OCI-LY7 (cell line): ENCODE measurements around the gene CLTCL1. TPM values are rescaled to one million over a fixed set of nuclear protein-coding genes. Genes with fewer than 3 reads are reported as not detected.
"Not testable (repeated sequence)": the region's sequence is repeated elsewhere in the genome, so short reads cannot be mapped to it uniquely, and the experiment has no call there.

ENCODE experiments used
- BruUV-seq: library from RNA; stranded (reverse); fragments of 400-500 nt; replicated peaks from 2 replicates; lab custom pipeline; 2021; lab: Mats Ljungman, UMichigan
- CTCF ChIA-PET: fragments of 300-600 bp; sonication (Branson Sonifier 250); formaldehyde crosslinking; loops from one replicate; lab custom pipeline; 2022; ENCODE audit warnings: antibody characterized with exemption; ENCODE audit not compliant: unreplicated experiment; lab: Charles Lee
- POLR2A ChIA-PET: fragments of 300-600 bp; sonication (Branson Sonifier 250); formaldehyde crosslinking; loops from one replicate; lab custom pipeline; 2022; ENCODE audit warnings: antibody characterized with exemption; lab: Charles Lee
- DNase-seq: peaks from one replicate; pipeline ENCODE4 v3.0.0-alpha.2; 2015; ENCODE audit warnings: low spot score
- H2AFZ ChIP-seq: fragments of 200-600 bp; sonication (generic), shearing (Covaris generic); 2 replicates; pipeline ENCODE4 v1.6.1; 2014; ENCODE audit warnings: mild to moderate bottlenecking, antibody characterized with exemption, low read length, moderate library complexity
- H3K27ac ChIP-seq: fragments of 200-600 bp; sonication (generic); 2 replicates; pipeline ENCODE4 v1.5.1; 2014; ENCODE audit warnings: mixed run types, low read depth, mild to moderate bottlenecking, moderate library complexity, low read length, inconsistent platforms; ENCODE audit not compliant: poor library complexity, severe bottlenecking
- H3K36me3 ChIP-seq: fragments of 200-600 bp; sonication (generic); 2 replicates; pipeline ENCODE4 v1.6.1; 2014; ENCODE audit warnings: mild to moderate bottlenecking, antibody characterized with exemption, low read length, moderate library complexity, mixed read lengths; ENCODE audit not compliant: insufficient read depth
- H3K4me1 ChIP-seq: fragments of 200-600 bp; sonication (generic); 2 replicates; pipeline ENCODE4 v1.5.1; 2014; ENCODE audit warnings: mild to moderate bottlenecking, low read length; ENCODE audit not compliant: insufficient read depth, poor library complexity, severe bottlenecking
- H3K4me2 ChIP-seq: fragments of 200-600 bp; sonication (generic); 2 replicates; pipeline ENCODE4 v1.6.1; 2014; ENCODE audit warnings: mild to moderate bottlenecking, low read length
- H3K4me3 ChIP-seq: fragments of 200-600 bp; sonication (generic); 2 replicates; pipeline ENCODE4 v1.5.1; 2014; ENCODE audit warnings: mild to moderate bottlenecking, low read depth, low read length; ENCODE audit not compliant: poor library complexity, severe bottlenecking
- H3K79me2 ChIP-seq: fragments of 200-600 bp; sonication (generic); 2 replicates; pipeline ENCODE4 v1.6.1; 2016; ENCODE audit warnings: low read depth, mild to moderate bottlenecking, low read length, moderate library complexity, mixed read lengths; ENCODE audit not compliant: insufficient read depth
- H3K9me2 ChIP-seq: fragments of 200-600 bp; sonication (generic); 2 replicates; pipeline ENCODE4 v1.6.1; 2016; ENCODE audit warnings: mild to moderate bottlenecking, low read length, mixed read lengths; ENCODE audit not compliant: insufficient read depth
- H3K9me3 ChIP-seq: fragments of 200-600 bp; sonication (generic); 2 replicates; pipeline ENCODE4 v1.6.1; 2014; ENCODE audit warnings: mild to moderate bottlenecking, mixed run types, low read length, mixed read lengths
- H4K20me1 ChIP-seq: fragments of 200-600 bp; sonication (generic); 2 replicates; pipeline ENCODE4 v1.6.1; 2014; ENCODE audit warnings: mild to moderate bottlenecking, antibody characterized with exemption, low read length, moderate library complexity, mixed read lengths; ENCODE audit not compliant: insufficient read depth
- EZH2phosphoT487 ChIP-seq: fragments of 200-600 bp; sonication (generic); IDR thresholded peaks from 2 replicates; pipeline ENCODE4 v1.6.1; 2018; ENCODE audit warnings: low read depth, borderline replicate concordance, mild to moderate bottlenecking, mixed run types, antibody characterized with exemption, low read length, moderate library complexity, mixed read lengths
- intact Hi-C: fragments of 100-400 bp; cut with micrococcal nuclease; formaldehyde crosslinking; loops from one replicate; pipeline ENCODE4 v1.10.0; 2022; ENCODE audit not compliant: unreplicated experiment
- total RNA-seq, 2 experiments: library from RNA; depleted of rRNA in 1 of 2; stranded (reverse); fragments of >200 nt in 1 of 2; shearing (Covaris generic) in 1 of 2; gene quantifications; 2 replicates each; pipeline ENCODE4 v1.2.3, GENCODE V29; 2014 to 2022
- TF ChIP-seq, protein P1 (sequence below): fragments of 200-600 bp; sonication (generic); conservative IDR thresholded peaks from 2 replicates; pipeline ENCODE4 v1.5.1; 2014; ENCODE audit warnings: mild to moderate bottlenecking, antibody characterized with exemption, low read length, moderate library complexity, mixed read lengths

The CLTCL1 gene
- total RNA-seq, 2 experiments from 2014 or later: 0.44 to 0.99 TPM

DNA sequence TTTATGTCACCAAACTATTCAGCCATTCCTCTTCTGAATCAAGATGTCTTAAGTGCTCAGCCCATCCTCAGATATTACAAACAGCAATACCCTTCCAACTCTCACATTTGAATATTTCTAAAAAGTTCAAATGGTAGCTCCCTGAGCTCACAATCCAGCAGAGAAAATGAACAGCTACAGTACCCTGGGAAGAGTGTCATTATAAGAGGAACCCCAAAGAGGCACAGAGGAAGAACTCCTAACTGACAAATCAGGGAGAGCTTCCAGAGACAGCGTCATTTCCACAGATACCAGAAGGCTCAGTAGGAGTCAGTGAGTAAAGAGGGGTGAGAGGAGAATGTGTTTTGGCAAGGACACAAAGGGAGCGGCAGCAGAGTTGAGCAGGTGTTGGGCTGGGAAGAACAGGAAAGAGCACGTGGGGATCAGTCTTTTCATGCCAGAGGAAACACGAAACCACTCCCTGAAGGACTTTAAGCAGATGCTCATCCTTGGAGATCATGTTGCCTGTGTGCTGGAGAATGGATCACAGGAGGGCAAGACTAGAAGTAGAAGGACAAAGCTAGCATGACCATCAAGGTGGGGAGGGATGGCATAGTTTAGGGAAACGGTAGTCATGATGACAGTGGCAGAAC, 4.3 kb downstream of the CLTCL1 start:
- H4K20me1 ChIP-seq: no peaks in the 10 kb centered on the region
- H3K79me2 ChIP-seq: no peaks in the 10 kb centered on the region
- no peaks in the 10 kb centered on the region for H3K9me2 ChIP-seq
- no peaks in the 10 kb centered on the region for H3K36me3 ChIP-seq
- no peak for DNase-seq
- TF ChIP-seq, protein P1, sequence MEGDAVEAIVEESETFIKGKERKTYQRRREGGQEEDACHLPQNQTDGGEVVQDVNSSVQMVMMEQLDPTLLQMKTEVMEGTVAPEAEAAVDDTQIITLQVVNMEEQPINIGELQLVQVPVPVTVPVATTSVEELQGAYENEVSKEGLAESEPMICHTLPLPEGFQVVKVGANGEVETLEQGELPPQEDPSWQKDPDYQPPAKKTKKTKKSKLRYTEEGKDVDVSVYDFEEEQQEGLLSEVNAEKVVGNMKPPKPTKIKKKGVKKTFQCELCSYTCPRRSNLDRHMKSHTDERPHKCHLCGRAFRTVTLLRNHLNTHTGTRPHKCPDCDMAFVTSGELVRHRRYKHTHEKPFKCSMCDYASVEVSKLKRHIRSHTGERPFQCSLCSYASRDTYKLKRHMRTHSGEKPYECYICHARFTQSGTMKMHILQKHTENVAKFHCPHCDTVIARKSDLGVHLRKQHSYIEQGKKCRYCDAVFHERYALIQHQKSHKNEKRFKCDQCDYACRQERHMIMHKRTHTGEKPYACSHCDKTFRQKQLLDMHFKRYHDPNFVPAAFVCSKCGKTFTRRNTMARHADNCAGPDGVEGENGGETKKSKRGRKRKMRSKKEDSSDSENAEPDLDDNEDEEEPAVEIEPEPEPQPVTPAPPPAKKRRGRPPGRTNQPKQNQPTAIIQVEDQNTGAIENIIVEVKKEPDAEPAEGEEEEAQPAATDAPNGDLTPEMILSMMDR: no peak
- no TSS peak for BruUV-seq
- H3K9me3 ChIP-seq: no peaks in the 10 kb centered on the region
- ChIA-PET CTCF (no interaction called here), POLR2A (interaction anchor here (0.6 to 1.1 kb wide), 2 partner anchors 9 to 189 kb away, joined by 3 to 5 read pairs; no protein-coding TSS in a partner anchor)
- no peak overlapping the region for H3K4me3 ChIP-seq
- no peak overlapping the region for H3K27ac ChIP-seq
- intact Hi-C loops: no loop called here
- no peak overlapping the region for H3K4me2 ChIP-seq
- no peak overlapping the region for H2AFZ ChIP-seq
- peaks cover 8% of the 10 kb centered on the region for H3K4me1 ChIP-seq

DNA sequence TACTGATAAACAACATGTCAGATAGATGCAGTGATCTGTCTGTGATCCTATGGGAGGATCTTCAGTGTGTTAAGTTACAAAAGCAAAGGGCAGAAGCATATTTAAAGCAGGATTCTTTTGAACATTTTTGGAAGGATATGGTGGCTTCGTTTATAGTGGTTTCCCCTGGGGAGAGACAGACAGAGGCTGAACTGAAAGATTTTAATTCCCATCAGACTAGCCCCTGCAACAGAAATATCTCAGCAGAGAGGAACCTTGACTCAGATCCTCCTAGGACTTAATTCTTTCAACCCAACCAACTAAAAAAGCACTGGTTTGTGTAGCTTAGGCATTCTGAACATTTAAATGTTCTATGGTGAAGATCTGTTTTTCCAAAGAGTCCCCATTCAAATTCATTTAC, 5.7 kb downstream of the CLTCL1 start:
- Histone ChIP-seq H3K79me2 (no peaks in the 10 kb centered on the region), H3K9me2 (no peaks in the 10 kb centered on the region), H4K20me1 (no peaks in the 10 kb centered on the region), H3K4me1 (peaks cover under 1% of the 10 kb centered on the region), H2AFZ (no peak overlapping the region), H3K36me3 (no peaks in the 10 kb centered on the region), H3K27ac (no peak overlapping the region), H3K9me3 (no peaks in the 10 kb centered on the region), H3K4me3 (no peak overlapping the region), H3K4me2 (no peak overlapping the region)
- no TSS peak for BruUV-seq
- TF ChIP-seq, protein P1: no peak
- TF ChIP-seq EZH2phosphoT487: no peak
- ChIA-PET CTCF (no interaction called here), POLR2A (interaction anchor here (1.4 kb wide), 1 partner anchor 11 kb away, joined by 3 read pairs; no protein-coding TSS in a partner anchor)
- intact Hi-C loops: no loop called here
- DNase-seq: no peak

DNA sequence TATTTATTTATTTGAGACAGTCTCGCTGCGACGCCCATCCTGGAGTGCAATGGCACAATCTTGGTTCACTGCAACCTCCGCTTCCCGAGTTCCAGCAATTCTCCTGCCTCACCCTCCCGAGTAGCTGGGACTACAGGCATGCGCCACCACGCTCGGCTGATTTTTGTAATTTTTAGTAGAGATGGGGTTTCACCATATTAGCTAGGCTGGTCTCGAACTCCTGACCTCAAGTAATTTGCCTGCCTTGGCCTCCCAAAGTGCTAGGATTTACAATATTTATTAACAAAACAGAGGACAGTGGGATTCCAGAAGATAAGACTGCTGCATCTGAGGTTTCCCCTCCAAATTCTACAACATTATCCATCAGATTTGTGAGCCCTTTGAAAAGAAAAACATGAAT, 12.4 kb downstream of the CLTCL1 start:
- not testable (repeated sequence) for BruUV-seq

More for the DNA sequence above, 12.4 kb downstream of the CLTCL1 start:
- H3K79me2 ChIP-seq, POLR2A ChIA-PET, DNase-seq, CTCF ChIA-PET, intact Hi-C loops, H3K9me2 ChIP-seq, H2AFZ ChIP-seq, H3K27ac ChIP-seq, H3K4me3 ChIP-seq, H3K9me3 ChIP-seq, H3K4me2 ChIP-seq, H3K4me1 ChIP-seq, H4K20me1 ChIP-seq, H3K36me3 ChIP-seq: not testable (repeated sequence)
